Ascending aorta (tissue), 2 donors: ENCODE results near the gene RAPGEF2. TPM values are rescaled to one million over a fixed set of nuclear protein-coding genes. Genes with fewer than 3 reads are reported as not detected.

Experiments
- DNase-seq, 2 donors: peaks; one replicate each; pipeline ENCODE4 v3.0.0-alpha.2; 2019; ENCODE audit warnings: low spot score in 2 of 2
- H3K27ac ChIP-seq, 2 donors: fragments of 200-600 bp; sonication (generic); one replicate each; pipeline ENCODE4 v1.5.1; 2016 to 2017; ENCODE audit warnings: mild to moderate bottlenecking in 1 of 2
- H3K27me3 ChIP-seq: fragments of 200-600 bp; sonication (generic); one replicate; pipeline ENCODE4 v1.5.1; 2017
- H3K36me3 ChIP-seq, 2 donors: fragments of 200-600 bp; sonication (generic); one replicate each; pipeline ENCODE4 v1.5.1; 2016
- H3K4me1 ChIP-seq, 2 donors: fragments of 200-600 bp; sonication (generic); one replicate each; pipeline ENCODE4 v1.5.1; 2016 to 2017; ENCODE audit warnings: mild to moderate bottlenecking in 1 of 2
- H3K4me3 ChIP-seq, 2 donors: fragments of 200-600 bp; sonication (generic); one replicate each; pipeline ENCODE4 v1.5.1; 2016 to 2017; ENCODE audit warnings: mild to moderate bottlenecking in 1 of 2
- H3K9me3 ChIP-seq, 2 donors: fragments of 200-600 bp; sonication (generic); one replicate each; pipeline ENCODE4 v1.5.1; 2016
- intact Hi-C: fragments of 100-400 bp; cut with DNase I; formaldehyde crosslinking; loops from one replicate; pipeline ENCODE4 v1.15.1; 2023
- total RNA-seq: library from RNA; depleted of rRNA; stranded (reverse); fragments of >200 nt; gene quantifications from one replicate; pipeline ENCODE4 v1.1.0, GENCODE V29; 2016
- TF ChIP-seq, protein P1 (sequence below), 3 experiments: fragments of 200-600 bp in 2 of 3; fragments of 450-650 bp in 1 of 3; sonication (generic) in 2 of 3; IDR thresholded peaks; one replicate each; pipeline ENCODE4 v1.5.1; 2016 to 2019; ENCODE audit warnings: antibody characterized with exemption in 3 of 3, mild to moderate bottlenecking in 1 of 3, moderate library complexity in 1 of 3

The RAPGEF2 gene
- total RNA-seq, 1 donor from 2014 or later, result 65.7 TPM

GRCh38 chr4:159280442-159281172 lies 177.7 kb downstream of the RAPGEF2 start:
- peaks cover 0 to 11% of the 10 kb centered on the region in 2 donors for H3K4me1 ChIP-seq
- H3K27me3 ChIP-seq, result no peaks in the 10 kb centered on the region
- intact Hi-C loops, result no loop called here
- no peaks in the 10 kb centered on the region for H3K9me3 ChIP-seq
- no peak overlapping the region for H3K27ac ChIP-seq
- TF ChIP-seq, protein P1, sequence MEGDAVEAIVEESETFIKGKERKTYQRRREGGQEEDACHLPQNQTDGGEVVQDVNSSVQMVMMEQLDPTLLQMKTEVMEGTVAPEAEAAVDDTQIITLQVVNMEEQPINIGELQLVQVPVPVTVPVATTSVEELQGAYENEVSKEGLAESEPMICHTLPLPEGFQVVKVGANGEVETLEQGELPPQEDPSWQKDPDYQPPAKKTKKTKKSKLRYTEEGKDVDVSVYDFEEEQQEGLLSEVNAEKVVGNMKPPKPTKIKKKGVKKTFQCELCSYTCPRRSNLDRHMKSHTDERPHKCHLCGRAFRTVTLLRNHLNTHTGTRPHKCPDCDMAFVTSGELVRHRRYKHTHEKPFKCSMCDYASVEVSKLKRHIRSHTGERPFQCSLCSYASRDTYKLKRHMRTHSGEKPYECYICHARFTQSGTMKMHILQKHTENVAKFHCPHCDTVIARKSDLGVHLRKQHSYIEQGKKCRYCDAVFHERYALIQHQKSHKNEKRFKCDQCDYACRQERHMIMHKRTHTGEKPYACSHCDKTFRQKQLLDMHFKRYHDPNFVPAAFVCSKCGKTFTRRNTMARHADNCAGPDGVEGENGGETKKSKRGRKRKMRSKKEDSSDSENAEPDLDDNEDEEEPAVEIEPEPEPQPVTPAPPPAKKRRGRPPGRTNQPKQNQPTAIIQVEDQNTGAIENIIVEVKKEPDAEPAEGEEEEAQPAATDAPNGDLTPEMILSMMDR (IDR thresholded peaks at IDR 0.05), result no peak
- no peak for DNase-seq
- no peaks in the 10 kb centered on the region for H3K36me3 ChIP-seq
- H3K4me3 ChIP-seq, result no peak overlapping the region

DNA sequence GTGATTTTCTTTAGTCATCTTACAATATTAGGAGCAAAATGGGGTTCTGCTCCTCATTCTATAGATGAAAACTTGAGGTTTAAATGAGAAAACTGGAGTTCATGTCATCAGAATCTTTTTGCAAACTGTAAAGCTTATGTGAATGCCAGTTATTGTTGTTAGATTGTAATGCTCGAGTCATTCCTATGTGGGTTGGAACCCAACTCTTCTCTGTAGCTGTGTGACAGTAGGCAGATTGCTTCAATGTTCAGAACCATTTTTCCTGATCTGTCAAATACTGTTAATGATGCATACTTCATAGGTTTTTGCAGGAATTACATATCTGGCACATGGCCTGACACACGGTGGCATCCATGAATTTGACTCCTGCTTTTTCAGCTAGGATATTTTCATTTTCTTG lies 178.9 kb downstream of the RAPGEF2 start:
- DNase-seq, result no peak
- Histone ChIP-seq H3K4me3 (no peak overlapping the region), H3K4me1 (peaks cover 0 to 11% of the 10 kb centered on the region in 2 donors), H3K27ac (no peak overlapping the region), H3K27me3 (no peaks in the 10 kb centered on the region), H3K9me3 (no peaks in the 10 kb centered on the region), H3K36me3 (no peaks in the 10 kb centered on the region)
- TF ChIP-seq, protein P1 (IDR thresholded peaks at IDR 0.05), result no peak
- intact Hi-C loops, result no loop called here

DNA sequence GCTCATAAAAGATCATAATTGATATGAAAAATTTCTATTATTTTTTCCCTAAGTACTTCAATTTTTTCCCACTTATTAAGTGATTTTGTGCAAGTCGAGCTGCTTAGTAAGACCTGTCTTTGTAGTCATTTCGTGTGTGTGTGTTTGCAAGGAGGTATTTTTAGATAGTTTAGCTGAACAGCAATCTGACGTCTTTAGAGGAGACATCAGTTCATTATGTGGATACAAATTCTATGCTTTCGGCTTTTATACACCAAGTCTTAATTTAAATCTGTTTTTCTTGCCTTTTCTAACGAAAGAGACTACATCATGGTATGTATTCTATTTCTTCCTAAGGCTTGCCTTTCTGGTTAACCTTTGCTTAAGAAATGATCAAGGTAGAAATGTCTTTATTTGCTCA lies 179.4 kb downstream of the RAPGEF2 start:
- H3K27ac ChIP-seq, result no peak overlapping the region
- H3K36me3 ChIP-seq, result no peaks in the 10 kb centered on the region
- no peaks in the 10 kb centered on the region for H3K27me3 ChIP-seq
- intact Hi-C loops, result no loop called here
- DNase-seq, result no peak
- no peak overlapping the region for H3K4me3 ChIP-seq
- no peaks in the 10 kb centered on the region for H3K9me3 ChIP-seq
- TF ChIP-seq, protein P1 (IDR thresholded peaks at IDR 0.05), result no peak
- H3K4me1 ChIP-seq, result peaks cover 0 to 11% of the 10 kb centered on the region in 2 donors

GRCh38 chr4:159282944-159283343 lies 180.1 kb downstream of the RAPGEF2 start:
- H3K4me3 ChIP-seq, result no peak overlapping the region
- TF ChIP-seq, protein P1 (IDR thresholded peaks at IDR 0.05), result no peak
- no peak overlapping the region for H3K27ac ChIP-seq
- H3K27me3 ChIP-seq, result no peaks in the 10 kb centered on the region
- H3K36me3 ChIP-seq, result no peaks in the 10 kb centered on the region
- intact Hi-C loops, result no loop called here
- no peak for DNase-seq
- peaks cover 0 to 11% of the 10 kb centered on the region in 2 donors for H3K4me1 ChIP-seq
- no peaks in the 10 kb centered on the region for H3K9me3 ChIP-seq

GRCh38 chr4:159283696-159284095 lies 180.8 kb downstream of the RAPGEF2 start:
- Histone ChIP-seq H3K4me1 (peaks cover 0 to 11% of the 10 kb centered on the region in 2 donors), H3K27me3 (no peaks in the 10 kb centered on the region), H3K27ac (no peak overlapping the region), H3K36me3 (no peaks in the 10 kb centered on the region), H3K9me3 (no peaks in the 10 kb centered on the region), H3K4me3 (no peak overlapping the region)
- intact Hi-C loops, result no loop called here
- no peak for DNase-seq
- TF ChIP-seq, protein P1 (IDR thresholded peaks at IDR 0.05), result no peak
